ENCODE results near the gene HTT-AS. TPM values are rescaled to one million over a fixed set of nuclear protein-coding genes. Genes with fewer than 3 reads are reported as not detected.

The HTT-AS gene
- total RNA-seq, 2 donors from 2014 or later: not detected

DNA sequence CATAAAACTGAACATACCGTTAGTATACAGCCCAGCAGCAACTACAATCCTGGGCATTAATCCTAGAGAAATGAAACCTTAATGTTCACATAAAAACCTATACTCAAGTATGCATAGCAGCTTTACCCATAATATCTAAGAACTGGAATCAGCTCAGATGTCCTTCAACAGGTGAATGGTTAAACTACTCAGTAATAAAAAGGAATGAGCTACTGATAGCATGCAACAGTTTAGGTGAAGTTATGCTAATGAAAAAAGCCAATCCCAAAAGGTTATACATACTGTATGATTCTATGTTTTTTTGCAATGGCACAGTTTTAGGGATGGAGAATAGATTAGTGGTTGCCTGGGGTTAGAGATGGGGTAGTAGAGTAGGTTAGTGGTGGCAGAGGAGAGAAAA lies 9.4 kb upstream of the HTT-AS start:
- H3K36me3 ChIP-seq: no peaks in the 10 kb centered on the region
- H3K4me1 ChIP-seq (replicated peaks): no peaks in the 10 kb centered on the region
- no peak overlapping the region for H3K27ac ChIP-seq
- no peak for DNase-seq (ENCODE audit: low spot score)
- intact Hi-C loops (cut with DNase I): no loop called here
- H3K27me3 ChIP-seq (replicated peaks; ENCODE audit: insufficient read depth): no peaks in the 10 kb centered on the region
- TF ChIP-seq POLR2A (IDR thresholded peaks at IDR 0.05): no peak
- TF ChIP-seq POLR2AphosphoS5 (IDR thresholded peaks at IDR 0.05): no peak
- TF ChIP-seq, protein P1, sequence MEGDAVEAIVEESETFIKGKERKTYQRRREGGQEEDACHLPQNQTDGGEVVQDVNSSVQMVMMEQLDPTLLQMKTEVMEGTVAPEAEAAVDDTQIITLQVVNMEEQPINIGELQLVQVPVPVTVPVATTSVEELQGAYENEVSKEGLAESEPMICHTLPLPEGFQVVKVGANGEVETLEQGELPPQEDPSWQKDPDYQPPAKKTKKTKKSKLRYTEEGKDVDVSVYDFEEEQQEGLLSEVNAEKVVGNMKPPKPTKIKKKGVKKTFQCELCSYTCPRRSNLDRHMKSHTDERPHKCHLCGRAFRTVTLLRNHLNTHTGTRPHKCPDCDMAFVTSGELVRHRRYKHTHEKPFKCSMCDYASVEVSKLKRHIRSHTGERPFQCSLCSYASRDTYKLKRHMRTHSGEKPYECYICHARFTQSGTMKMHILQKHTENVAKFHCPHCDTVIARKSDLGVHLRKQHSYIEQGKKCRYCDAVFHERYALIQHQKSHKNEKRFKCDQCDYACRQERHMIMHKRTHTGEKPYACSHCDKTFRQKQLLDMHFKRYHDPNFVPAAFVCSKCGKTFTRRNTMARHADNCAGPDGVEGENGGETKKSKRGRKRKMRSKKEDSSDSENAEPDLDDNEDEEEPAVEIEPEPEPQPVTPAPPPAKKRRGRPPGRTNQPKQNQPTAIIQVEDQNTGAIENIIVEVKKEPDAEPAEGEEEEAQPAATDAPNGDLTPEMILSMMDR (IDR thresholded peaks at IDR 0.05): no peak
- 0% methylated on average over 1 of the region's 1 CpG for WGBS
- no peaks in the 10 kb centered on the region for H3K9me3 ChIP-seq
- no peak overlapping the region for H3K4me3 ChIP-seq

DNA sequence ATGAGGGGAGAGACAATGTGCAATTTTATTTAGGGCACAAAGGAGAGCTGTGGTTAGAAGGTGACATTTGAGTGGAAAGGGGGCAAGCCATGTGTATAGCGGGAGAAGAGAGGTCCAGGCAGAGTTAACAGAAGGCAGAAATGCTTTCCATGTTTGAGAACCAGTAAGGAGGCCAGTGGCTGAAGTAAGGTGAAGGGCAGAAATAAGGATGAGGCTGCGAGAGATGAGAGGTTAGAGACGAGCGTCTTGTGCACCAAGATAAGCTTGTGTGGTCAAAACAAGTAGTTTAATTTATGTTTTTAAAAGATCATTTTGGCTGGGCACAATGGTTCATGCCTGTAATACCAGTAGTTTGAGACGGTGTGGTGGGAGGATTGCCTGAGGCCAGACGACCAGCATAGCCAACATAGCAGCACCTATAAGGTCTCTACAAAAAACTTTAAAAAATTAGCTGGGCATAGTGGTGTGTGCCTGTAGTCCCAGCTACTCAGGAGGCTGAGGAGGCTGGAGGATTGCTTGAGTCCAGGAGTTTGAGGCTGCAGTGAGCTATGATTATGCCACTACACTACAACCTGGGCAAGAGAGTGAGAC lies 8.7 kb upstream of the HTT-AS start:
- intact Hi-C loops (cut with DNase I): no loop called here
- no peaks in the 10 kb centered on the region for H3K4me1 ChIP-seq (replicated peaks)
- no peak for TF ChIP-seq POLR2A (IDR thresholded peaks at IDR 0.05)
- no peak for TF ChIP-seq POLR2AphosphoS5 (IDR thresholded peaks at IDR 0.05)
- TF ChIP-seq, protein P1 (IDR thresholded peaks at IDR 0.05): no peak

DNA sequence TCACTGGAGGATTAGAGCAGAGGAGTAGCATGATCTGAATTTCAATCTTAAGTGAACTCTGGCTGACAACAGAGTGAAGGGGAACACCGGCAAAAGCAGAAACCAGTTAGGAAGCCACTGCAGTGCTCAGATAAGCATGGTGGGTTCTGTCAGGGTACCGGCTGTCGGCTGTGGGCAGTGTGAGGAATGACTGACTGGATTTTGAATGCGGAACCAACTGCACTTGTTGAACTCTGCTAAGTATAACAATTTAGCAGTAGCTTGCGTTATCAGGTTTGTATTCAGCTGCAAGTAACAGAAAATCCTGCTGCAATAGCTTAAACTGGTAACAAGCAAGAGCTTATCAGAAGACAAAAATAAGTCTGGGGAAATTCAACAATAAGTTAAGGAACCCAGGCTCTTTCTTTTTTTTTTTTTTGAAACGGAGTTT lies 5.4 kb upstream of the HTT-AS start:
- no peaks in the 10 kb centered on the region for H3K9me3 ChIP-seq
- DNase-seq (ENCODE audit: low spot score): no peak
- H3K27ac ChIP-seq: no peak overlapping the region

More for the DNA sequence above, 8.7 kb upstream of the HTT-AS start:
- Histone ChIP-seq H3K9me3 (no peaks in the 10 kb centered on the region), H3K36me3 (no peaks in the 10 kb centered on the region), H3K4me3 (no peak overlapping the region), H3K27me3 (replicated peaks; ENCODE audit: insufficient read depth) (no peaks in the 10 kb centered on the region), H3K27ac (no peak overlapping the region)
- DNase-seq (ENCODE audit: low spot score): no peak
- 79% methylated on average over 6 of the region's 6 CpGs for WGBS

DNA sequence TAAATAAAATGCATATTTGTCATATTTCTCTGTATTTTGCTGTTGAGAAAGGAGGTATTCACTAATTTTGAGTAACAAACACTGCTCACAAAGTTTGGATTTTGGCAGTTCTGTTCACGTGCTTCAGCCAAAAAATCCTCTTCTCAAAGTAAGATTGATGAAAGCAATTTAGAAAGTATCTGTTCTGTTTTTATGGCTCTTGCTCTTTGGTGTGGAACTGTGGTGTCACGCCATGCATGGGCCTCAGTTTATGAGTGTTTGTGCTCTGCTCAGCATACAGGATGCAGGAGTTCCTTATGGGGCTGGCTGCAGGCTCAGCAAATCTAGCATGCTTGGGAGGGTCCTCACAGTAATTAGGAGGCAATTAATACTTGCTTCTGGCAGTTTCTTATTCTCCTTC lies 3.5 kb upstream of the HTT-AS start:
- 60% methylated on average over 2 of the region's 2 CpGs for WGBS
- intact Hi-C loops (cut with DNase I): no loop called here
- TF ChIP-seq POLR2AphosphoS5 (IDR thresholded peaks at IDR 0.05): peak; percentile 10
- TF ChIP-seq POLR2A (IDR thresholded peaks at IDR 0.05): no peak
- H3K27me3 ChIP-seq (replicated peaks; ENCODE audit: insufficient read depth): no peaks in the 10 kb centered on the region
- no peaks in the 10 kb centered on the region for H3K9me3 ChIP-seq
- H3K36me3 ChIP-seq: no peaks in the 10 kb centered on the region
- no peak overlapping the region for H3K27ac ChIP-seq
- no peak overlapping the region for H3K4me3 ChIP-seq
- H3K4me1 ChIP-seq (replicated peaks): no peaks in the 10 kb centered on the region
- DNase-seq (ENCODE audit: low spot score): no peak

More for the DNA sequence above, 5.4 kb upstream of the HTT-AS start:
- H3K4me3 ChIP-seq: no peak overlapping the region
- no peaks in the 10 kb centered on the region for H3K27me3 ChIP-seq (replicated peaks; ENCODE audit: insufficient read depth)
- 87% methylated on average over 6 of the region's 6 CpGs for WGBS
- TF ChIP-seq POLR2AphosphoS5 (IDR thresholded peaks at IDR 0.05) (no peak), POLR2A (IDR thresholded peaks at IDR 0.05) (no peak)
- TF ChIP-seq, protein P1 (IDR thresholded peaks at IDR 0.05): no peak
- intact Hi-C loops (cut with DNase I): no loop called here
- H3K4me1 ChIP-seq (replicated peaks): no peaks in the 10 kb centered on the region
- H3K36me3 ChIP-seq: no peaks in the 10 kb centered on the region

DNA sequence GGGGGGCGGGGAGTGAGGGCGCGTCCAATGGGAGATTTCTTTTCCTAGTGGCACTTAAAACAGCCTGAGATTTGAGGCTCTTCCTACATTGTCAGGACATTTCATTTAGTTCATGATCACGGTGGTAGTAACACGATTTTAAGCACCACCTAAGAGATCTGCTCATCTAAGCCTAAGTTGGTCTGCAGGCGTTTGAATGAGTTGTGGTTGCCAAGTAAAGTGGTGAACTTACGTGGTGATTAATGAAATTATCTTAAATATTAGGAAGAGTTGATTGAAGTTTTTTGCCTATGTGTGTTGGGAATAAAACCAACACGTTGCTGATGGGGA lies 1.3 kb upstream of the HTT-AS start:
- H3K27me3 ChIP-seq (replicated peaks; ENCODE audit: insufficient read depth): no peaks in the 10 kb centered on the region
- peak overlapping the region; percentile 87 to 92 for H3K27ac ChIP-seq
- intact Hi-C loops (cut with DNase I): no loop called here
- 1% methylated on average over 8 of the region's 8 CpGs for WGBS
- DNase-seq (ENCODE audit: low spot score): no peak
- no peaks in the 10 kb centered on the region for H3K9me3 ChIP-seq
- no peak for TF ChIP-seq POLR2AphosphoS5 (IDR thresholded peaks at IDR 0.05)
- TF ChIP-seq POLR2A (IDR thresholded peaks at IDR 0.05): no peak
- TF ChIP-seq, protein P1 (IDR thresholded peaks at IDR 0.05): no peak
- no peaks in the 10 kb centered on the region for H3K4me1 ChIP-seq (replicated peaks)
- H3K4me3 ChIP-seq: peak overlapping the region; percentile 59 to 91
- H3K36me3 ChIP-seq: no peaks in the 10 kb centered on the region

All from prostate gland (tissue), 2 donors.